ENCODE measurements around the gene TEX19.
"Not testable (repeated sequence)": the region's sequence is repeated elsewhere in the genome, so short reads cannot be mapped to it uniquely, and the experiment has no call there.

TEX19 gene

DNA sequence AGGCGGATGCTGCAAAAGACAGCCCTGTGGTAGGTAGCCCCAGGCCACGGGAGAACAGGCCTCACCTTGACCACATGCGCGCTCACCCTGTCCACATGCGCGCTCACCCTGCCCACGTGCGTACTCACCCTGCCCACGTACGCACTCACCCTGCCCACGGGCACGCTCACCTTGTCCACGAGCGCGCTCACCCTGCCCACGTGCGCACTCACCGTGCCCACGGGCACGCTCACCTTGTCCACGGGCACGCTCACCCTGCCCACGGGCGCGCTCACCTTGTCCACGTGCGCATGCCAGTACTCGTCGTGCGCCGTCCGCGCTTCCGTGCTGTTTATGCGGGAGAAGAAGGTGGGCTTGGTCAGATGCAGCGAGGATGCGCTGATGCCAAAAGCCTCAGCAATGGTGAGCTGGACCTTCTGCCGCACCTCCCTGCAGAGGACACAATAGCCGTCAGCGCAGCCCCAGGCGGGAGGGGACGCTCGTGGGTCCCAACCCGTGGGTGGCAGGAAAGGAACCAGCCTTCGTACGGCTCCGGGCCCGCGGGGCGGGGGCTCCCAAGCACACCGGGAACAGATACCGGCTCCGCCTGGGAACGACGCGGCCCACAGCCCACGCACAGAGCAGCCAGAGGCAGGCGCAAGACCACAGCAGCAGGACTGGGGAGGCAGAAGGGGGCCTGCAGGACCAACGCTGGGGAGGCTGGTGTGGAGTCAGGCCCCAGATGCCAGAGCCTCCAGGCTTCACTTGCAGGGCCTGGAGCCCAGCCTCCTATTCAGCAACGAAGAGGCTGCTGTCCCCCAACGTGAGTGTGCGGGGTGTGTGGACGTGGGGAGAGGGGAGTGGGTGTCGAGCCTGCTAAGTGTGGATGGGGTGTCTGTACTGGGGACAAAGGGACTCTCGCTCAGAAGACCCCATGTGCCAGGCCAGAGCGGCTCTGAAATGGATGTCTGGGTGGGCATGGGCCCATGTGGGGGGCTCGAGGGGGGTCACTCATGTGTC, 44.9 kb downstream of the TEX19 start:
- no peak for DNase-seq (ENCODE audit: extremely low read depth in 1 of 2, low read depth in 1 of 2)

DNA sequence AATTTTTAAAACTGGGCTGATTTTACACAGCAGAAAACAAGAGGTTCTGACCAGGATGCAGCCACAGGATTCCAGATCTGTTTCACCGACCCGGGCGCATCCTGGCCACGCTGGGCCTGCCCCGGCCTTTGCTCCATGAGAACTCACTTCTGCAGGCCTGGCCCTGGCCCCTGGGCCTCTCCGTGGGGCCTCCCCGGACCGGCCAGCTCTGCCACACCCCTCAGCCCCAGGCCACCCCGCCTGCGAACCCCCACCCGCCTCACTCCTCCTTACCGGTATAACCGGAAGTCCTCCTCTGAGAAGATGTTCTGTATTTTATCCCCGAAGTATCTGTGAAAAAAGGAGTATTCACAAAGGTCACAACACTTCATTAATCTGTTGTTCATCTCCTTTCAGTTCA, 46.0 kb downstream of the TEX19 start:
- no peak for DNase-seq (ENCODE audit: extremely low read depth in 1 of 2, low read depth in 1 of 2)

DNA sequence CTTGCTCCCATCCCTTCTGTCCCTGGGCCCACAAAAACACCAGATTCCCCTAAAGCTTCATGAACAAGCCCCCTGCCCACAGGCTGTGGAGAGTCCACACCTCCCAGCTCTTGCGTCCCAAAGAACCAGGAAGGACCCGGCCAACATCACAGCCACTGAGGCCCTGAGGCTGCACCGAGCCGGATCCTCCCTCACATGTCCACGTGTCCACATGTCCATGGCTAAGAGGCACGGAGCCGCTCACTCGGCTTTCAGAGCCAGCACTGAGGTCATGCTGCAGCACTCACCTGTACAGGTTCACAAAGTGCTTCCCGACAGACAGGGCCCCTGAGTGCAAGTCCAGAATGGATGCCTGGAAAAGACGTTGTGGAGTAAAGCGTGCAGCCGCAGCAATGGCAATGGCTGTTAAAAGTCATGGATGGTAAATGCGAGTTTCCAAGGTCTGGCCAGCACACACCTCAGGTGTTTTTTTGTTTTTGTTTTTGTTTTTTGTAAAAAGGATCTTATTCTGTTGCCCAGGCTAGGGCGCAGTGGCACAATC, 47.2 kb downstream of the TEX19 start:
- DNase-seq (ENCODE audit: extremely low read depth in 1 of 2, low read depth in 1 of 2): no peak

DNA sequence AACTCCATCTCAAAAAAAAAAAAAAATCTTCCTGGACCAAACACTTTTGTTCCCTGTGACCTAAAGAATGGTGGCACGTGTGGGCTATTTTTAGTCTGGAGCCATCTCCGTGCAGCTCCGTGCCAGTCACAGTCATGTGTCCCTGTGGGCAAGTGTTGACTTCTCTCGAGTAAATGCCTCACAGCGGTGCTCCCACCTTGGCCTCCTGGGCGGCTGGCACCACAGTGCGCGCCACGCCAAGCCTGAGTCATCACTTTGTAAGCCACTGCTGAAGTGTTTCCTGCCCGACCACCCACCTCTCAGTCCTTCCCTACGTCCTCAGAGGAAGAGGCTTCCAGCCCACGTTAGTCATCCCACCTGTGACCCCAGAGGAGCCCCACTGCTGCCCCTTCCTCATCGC, 48.2 kb downstream of the TEX19 start:
- DNase-seq (ENCODE audit: extremely low read depth in 1 of 2, low read depth in 1 of 2): no peak

DNA sequence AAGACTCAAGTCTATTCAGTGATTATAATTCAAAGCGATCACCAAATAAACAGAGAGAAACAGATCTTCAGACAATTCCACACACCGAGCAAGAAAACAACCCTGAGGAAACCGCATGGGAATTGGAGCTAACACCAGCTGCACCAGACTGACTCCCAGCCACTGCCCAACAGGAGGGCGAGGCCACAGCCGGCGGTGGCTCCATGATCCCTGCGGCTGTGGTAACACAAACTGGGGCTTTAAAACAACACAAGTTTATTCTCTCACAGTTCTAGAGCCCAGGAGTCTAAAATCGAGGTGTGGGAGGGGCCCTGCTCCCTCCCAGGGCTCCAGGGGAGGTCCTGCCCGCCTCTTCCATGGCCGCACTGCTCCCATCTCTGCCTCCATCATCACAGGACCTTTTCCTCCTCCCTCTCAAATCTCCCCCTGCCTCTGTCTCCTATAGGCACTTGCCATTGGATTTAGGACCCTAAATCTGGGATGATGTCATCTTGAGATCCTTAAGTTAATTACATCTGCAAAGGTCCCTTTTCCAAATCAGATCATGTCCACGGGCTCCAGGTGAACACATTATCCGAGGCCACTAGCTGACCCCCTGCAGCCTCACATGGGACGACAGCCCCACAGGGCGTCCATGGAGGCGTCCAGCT, 49.4 kb downstream of the TEX19 start:
- no peak for DNase-seq (ENCODE audit: extremely low read depth in 1 of 2, low read depth in 1 of 2)

DNA sequence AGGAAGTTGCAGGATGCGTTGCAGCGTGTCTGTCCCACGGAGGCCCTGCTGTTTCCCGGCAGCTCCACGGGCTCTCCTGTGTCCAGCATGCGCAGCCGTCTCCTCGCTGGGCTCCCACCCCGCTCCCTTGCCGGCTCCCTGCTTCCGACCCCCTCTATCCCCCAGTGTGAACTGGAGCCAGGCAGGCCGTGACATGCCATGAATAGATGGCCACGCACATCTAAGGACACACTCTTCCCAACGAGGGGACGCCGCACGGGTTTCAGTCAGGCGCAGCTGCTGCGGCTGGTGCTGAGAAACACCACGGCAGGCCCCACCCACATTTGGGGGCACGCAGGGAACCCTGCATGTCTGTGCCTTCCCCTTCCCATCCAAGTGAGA, 49.9 kb downstream of the TEX19 start:
- DNase-seq (ENCODE audit: extremely low read depth in 1 of 2, low read depth in 1 of 2): no peak

DNA sequence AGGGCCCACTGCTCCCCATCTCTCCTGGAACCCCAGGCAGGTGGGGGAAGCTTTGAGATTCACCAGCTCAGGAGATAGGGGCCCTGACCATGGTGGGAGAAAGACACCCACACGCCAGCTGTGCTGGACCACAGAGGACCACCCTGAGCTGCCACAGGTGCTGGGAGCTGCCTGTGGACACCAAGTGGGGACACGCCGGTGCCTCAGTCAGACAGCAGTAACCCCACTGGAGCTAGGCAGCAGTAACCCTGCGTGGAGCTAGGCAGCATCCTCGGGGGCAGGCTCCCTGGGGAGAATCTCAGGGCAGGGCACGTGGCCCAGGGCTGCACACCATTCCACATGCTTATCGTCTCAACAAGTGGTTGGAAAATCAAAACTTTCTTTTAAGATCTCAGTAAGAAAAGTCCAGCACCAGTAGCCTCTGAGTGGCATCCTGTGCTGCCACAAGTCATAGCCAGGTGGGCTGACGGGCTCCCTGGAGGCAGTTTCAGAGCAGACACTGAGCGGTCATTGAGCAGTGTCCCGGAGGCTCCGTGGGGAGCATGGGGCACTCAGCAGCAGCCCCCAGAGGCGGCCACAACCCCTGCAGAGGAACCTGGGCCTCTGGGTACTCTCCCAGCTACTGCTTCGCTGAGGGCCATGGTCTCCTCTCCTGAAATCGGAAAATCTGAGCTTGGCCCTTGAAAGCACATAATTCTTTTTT, 51.1 kb downstream of the TEX19 start:
- no peak for DNase-seq (ENCODE audit: extremely low read depth in 1 of 2, low read depth in 1 of 2)

DNA sequence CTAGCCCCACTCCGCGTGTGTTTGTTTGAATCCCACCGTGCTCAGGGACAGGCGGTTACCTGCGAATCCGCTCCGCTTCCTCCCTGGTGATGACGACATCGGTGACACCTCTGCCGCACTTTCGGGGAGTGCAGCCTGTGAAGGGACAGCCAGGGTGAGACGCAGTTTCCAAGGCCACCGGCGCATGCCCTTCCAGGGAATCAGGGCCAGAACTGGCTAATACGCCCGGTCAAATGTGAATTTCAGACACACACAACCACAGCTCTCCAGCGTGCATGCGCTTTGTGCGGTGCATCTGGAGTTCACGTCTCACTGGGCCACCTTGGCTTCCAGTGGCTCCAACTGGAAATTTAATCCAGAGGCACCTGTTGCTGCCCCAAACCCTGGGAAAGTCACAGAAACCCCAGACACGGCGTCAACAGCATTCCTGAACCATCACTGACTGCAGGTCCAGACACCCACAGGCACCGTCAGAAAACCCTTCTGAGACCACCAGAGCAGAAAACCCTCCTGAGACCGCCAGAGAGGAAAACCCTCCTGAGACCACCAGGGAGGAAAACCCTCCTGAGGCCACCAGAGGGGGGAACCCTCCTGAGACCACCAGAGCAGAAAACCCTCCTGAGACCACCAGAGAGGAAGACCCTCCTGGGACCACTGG, 52.5 kb downstream of the TEX19 start:
- no peak for DNase-seq (ENCODE audit: extremely low read depth in 1 of 2, low read depth in 1 of 2)

DNA sequence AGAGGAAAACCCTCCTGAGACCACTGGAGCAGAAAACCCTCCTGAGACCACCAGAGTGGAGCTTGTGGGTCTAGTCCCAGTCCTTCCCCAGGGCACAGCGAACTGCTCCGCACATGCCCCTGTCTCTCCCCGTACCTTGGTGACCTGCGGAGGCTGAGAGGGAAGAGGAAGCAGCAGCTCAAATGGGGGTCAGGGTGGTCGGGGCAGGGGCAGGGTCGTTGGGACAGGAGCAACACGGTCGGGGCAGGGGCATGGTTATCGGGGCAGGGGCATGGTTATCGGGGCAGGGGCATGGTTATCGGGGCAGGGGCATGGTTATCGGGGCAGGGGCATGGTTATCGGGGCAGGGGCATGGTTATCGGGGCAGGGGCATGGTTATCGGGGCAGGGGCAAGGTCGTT, 53.0 kb downstream of the TEX19 start:
- not testable (repeated sequence) for DNase-seq (ENCODE audit: extremely low read depth in 1 of 2, low read depth in 1 of 2)

DNA sequence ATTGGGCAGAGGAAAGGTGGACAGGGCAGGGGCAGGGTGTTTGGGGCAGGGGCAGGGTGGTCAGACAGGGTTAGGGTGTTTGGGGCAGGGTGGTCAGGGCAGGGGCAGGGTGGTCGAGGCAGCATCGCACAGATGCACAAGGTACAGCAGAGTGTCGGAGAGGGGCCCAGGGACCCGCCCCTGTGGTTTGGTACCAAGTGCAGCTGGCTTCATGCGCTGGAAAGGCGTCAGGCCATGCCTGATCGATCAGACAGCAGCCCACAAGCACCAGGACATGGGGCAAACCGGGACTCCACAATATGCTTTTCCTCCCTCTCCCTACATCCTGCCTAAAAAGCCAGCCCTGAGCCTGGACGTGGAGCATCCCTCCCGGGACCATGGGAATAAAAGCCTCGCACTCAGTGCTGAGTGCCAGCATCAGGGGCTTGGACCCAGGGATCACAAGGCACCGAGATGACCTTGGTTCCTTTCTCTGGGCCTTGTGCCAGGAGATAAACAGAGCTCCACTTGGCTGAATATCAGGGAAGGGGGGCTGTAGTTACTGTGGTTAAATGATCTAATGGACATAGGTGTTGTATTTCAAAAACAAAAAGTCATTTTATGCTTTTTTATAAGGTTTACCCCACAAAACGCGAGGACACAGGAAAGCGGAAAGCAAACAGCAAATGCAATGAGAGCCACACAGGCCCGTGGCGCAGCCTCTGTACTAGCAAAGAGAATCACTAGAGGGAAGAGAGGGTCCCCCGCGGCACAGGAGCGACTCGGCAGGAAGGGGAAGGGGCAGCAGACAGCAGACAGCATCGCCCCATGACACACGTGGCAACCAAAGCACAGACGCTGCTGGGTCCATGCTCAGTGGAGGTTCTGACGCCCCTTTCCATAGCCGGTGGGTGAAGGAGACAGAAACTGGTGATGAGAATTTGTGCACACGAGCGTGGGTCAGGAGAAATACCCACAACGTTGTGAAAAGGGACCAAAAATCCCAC, 53.8 kb downstream of the TEX19 start:
- DNase-seq (ENCODE audit: extremely low read depth in 1 of 2, low read depth in 1 of 2): no peak

All from activated CD8-positive, alpha-beta memory T cell treated with anti-CD3 and anti-CD28 coated beads for 1 hour (primary cell).